Measurements from ENCODE around the gene CDX2.

- TF ChIP-seq, protein P1, sequence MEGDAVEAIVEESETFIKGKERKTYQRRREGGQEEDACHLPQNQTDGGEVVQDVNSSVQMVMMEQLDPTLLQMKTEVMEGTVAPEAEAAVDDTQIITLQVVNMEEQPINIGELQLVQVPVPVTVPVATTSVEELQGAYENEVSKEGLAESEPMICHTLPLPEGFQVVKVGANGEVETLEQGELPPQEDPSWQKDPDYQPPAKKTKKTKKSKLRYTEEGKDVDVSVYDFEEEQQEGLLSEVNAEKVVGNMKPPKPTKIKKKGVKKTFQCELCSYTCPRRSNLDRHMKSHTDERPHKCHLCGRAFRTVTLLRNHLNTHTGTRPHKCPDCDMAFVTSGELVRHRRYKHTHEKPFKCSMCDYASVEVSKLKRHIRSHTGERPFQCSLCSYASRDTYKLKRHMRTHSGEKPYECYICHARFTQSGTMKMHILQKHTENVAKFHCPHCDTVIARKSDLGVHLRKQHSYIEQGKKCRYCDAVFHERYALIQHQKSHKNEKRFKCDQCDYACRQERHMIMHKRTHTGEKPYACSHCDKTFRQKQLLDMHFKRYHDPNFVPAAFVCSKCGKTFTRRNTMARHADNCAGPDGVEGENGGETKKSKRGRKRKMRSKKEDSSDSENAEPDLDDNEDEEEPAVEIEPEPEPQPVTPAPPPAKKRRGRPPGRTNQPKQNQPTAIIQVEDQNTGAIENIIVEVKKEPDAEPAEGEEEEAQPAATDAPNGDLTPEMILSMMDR (IDR thresholded peaks at IDR 0.05 in 4 of 5, conservative IDR thresholded peaks at IDR 0.05 in 1 of 5), result no peak
- TF ChIP-seq POLR2A (IDR thresholded peaks at IDR 0.05), result no peak
These were observed 43.8 kb upstream of the CDX2 start for GRCh38 chr13:28012896-28013295.
